Mesendoderm (in vitro differentiated cells): ENCODE results near the gene COL4A2.
A peak's percentile ranks its signal among the peaks of the same experiment; 100 is the strongest.
"Not testable (repeated sequence)": the region's sequence is repeated elsewhere in the genome, so short reads cannot be mapped to it uniquely, and the experiment has no call there.

ENCODE experiments used
- DNase-seq: peaks from one replicate; pipeline ENCODE4 v3.0.0; 2013
- H2AK5ac ChIP-seq: 2 replicates; pipeline ENCODE4 v1.6.1; 2013; ENCODE audit warnings: low read length, inconsistent platforms
- H2BK120ac ChIP-seq: 2 replicates; pipeline ENCODE4 v1.6.1; 2013; ENCODE audit warnings: low read depth, mild to moderate bottlenecking, low read length, moderate library complexity, mixed read lengths
- H2BK15ac ChIP-seq: replicated peaks from 2 replicates; pipeline ENCODE4 v1.6.1; 2013; ENCODE audit warnings: low read depth, mild to moderate bottlenecking, moderate library complexity
- H2BK5ac ChIP-seq: 2 replicates; pipeline ENCODE4 v1.6.1; 2013; ENCODE audit warnings: low read length, inconsistent platforms
- H3K18ac ChIP-seq: 2 replicates; pipeline ENCODE4 v1.6.1; 2013; ENCODE audit warnings: mild to moderate bottlenecking, low read length, mixed read lengths
- H3K23ac ChIP-seq: one replicate; pipeline ENCODE4 v1.6.1; 2013; ENCODE audit warnings: low read length
- H3K27ac ChIP-seq: 2 replicates; pipeline ENCODE4 v1.5.1; 2013; ENCODE audit warnings: low read depth, mild to moderate bottlenecking, inconsistent platforms, low read length, moderate library complexity
- H3K27me3 ChIP-seq: 2 replicates; pipeline ENCODE4 v1.6.1; 2013; ENCODE audit warnings: low read length, control low read depth, mild to moderate bottlenecking, inconsistent platforms; ENCODE audit not compliant: insufficient read depth, poor library complexity
- H3K36me3 ChIP-seq: 2 replicates; pipeline ENCODE4 v1.6.1; 2013; ENCODE audit warnings: low read length, inconsistent platforms; ENCODE audit not compliant: control insufficient read depth, insufficient read depth
- H3K4ac ChIP-seq: one replicate; pipeline ENCODE4 v1.6.1; 2013; ENCODE audit warnings: low read depth, mild to moderate bottlenecking, low read length, moderate library complexity
- H3K4me1 ChIP-seq: 2 replicates; pipeline ENCODE4 v1.6.1; 2013; ENCODE audit warnings: low read depth, low read length, inconsistent platforms; ENCODE audit not compliant: control insufficient read depth
- H3K4me2 ChIP-seq: 2 replicates; pipeline ENCODE4 v1.6.1; 2013; ENCODE audit warnings: low read length
- H3K4me3 ChIP-seq: 2 replicates; pipeline ENCODE4 v1.5.1; 2013; ENCODE audit warnings: mild to moderate bottlenecking, low read length
- H3K56ac ChIP-seq: one replicate; pipeline ENCODE4 v1.6.1; 2013; ENCODE audit warnings: low read length
- H3K79me1 ChIP-seq: 2 replicates; pipeline ENCODE4 v1.6.1; 2013; ENCODE audit warnings: low read length, inconsistent platforms
- H3K79me2 ChIP-seq: 2 replicates; pipeline ENCODE4 v1.6.1; 2013; ENCODE audit warnings: mild to moderate bottlenecking, low read length; ENCODE audit not compliant: control insufficient read depth, insufficient read depth
- H3K9ac ChIP-seq: 2 replicates; pipeline ENCODE4 v1.6.1; 2013; ENCODE audit warnings: low read length, inconsistent platforms
- H4K5ac ChIP-seq: one replicate; pipeline ENCODE4 v1.6.1; 2013; ENCODE audit warnings: low read length
- H4K8ac ChIP-seq: one replicate; pipeline ENCODE4 v1.6.1; 2013; ENCODE audit warnings: low read depth, mild to moderate bottlenecking, control low read depth, low read length, moderate library complexity
- WGBS: extraction: QIAGEN DNeasy Blood & Tissue Kit; methylation state at CpG from one replicate; pipeline ENCODE4 v1.1.7; 2013; ENCODE audit warnings: low lambda C conversion rate, missing lambda C conversion rate; ENCODE audit not compliant: insufficient coverage; ENCODE audit errors: extremely low coverage; 5-methylcytosine and 5-hydroxymethylcytosine counted together

COL4A2 gene

GRCh38 chr13:110483386-110483968, 176.4 kb downstream of the COL4A2 start:
- Histone ChIP-seq H3K79me2 (no peaks in the 10 kb centered on the region), H3K4me1 (peaks cover 17% of the 10 kb centered on the region), H3K27ac (no peak overlapping the region), H3K9ac (no peak overlapping the region), H2BK120ac (no peak overlapping the region), H3K4me3 (no peak overlapping the region), H3K18ac (no peak overlapping the region), H4K5ac (no peak overlapping the region), H3K56ac (peak overlapping the region; percentile 47), H3K27me3 (no peaks in the 10 kb centered on the region), H3K79me1 (no peaks in the 10 kb centered on the region), H2AK5ac (no peak overlapping the region), H3K23ac (no peak overlapping the region), H2BK5ac (no peak overlapping the region), H3K36me3 (peaks cover 4% of the 10 kb centered on the region), H2BK15ac (no peak overlapping the region), H4K8ac (no peak overlapping the region), H3K4ac (no peak overlapping the region), H3K4me2 (no peak overlapping the region)
- no peak for DNase-seq
- no CpG with 5 or more reads among the region's 13 CpGs for WGBS

DNA sequence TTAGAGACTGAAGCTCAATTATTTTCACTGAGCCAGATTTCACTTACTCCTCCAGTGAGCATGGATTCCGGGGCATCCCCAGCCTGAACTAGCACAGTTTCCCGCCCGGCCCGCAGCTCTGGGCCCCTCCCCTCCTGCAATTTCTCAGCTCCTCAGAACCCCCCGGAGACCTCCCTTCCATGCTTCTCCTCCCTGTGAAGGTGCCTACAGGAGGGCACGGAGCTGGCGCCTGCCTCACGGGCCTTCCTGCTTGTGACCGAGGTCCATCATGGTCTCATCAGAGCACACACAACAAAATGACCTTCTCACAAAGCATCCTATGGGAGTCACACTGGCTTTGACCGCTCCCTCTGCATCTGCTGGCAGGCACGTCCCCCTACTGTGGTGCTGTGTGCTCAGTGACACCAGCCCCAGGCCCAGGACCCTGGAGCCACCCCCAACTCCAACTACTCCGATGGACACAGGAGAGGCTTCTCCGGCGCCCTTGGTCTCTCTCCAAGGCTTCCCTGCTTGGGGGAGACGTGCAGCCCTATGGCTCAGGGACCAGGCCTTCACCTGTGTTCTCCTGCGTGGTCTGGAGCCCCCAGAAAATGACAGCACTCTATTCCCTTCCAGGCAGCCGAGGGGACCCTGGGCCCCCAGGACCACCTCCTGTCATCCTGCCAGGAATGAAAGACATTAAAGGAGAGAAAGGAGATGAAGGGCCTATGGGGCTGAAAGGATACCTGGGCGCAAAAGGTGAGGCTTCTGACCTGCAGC, 177.4 kb downstream of the COL4A2 start:
- WGBS: no CpG with 5 or more reads among the region's 18 CpGs
- Histone ChIP-seq H3K18ac (peak overlapping the region; percentile 87), H3K4me3 (no peak overlapping the region), H4K5ac (no peak overlapping the region), H2BK15ac (no peak overlapping the region), H3K79me1 (no peaks in the 10 kb centered on the region), H3K36me3 (peaks cover 4% of the 10 kb centered on the region), H2AK5ac (peak overlapping the region; percentile 3), H3K27ac (peak overlapping the region; percentile 81), H3K4ac (peak overlapping the region; percentile 100), H3K56ac (peak overlapping the region; percentile 73), H3K9ac (no peak overlapping the region), H2BK5ac (peak overlapping the region; percentile 63), H3K4me2 (no peak overlapping the region), H3K79me2 (no peaks in the 10 kb centered on the region), H3K27me3 (no peaks in the 10 kb centered on the region), H4K8ac (no peak overlapping the region), H3K4me1 (peaks cover 17% of the 10 kb centered on the region), H3K23ac (peak overlapping the region; percentile 66), H2BK120ac (peak overlapping the region; percentile 63)
- no peak for DNase-seq

DNA sequence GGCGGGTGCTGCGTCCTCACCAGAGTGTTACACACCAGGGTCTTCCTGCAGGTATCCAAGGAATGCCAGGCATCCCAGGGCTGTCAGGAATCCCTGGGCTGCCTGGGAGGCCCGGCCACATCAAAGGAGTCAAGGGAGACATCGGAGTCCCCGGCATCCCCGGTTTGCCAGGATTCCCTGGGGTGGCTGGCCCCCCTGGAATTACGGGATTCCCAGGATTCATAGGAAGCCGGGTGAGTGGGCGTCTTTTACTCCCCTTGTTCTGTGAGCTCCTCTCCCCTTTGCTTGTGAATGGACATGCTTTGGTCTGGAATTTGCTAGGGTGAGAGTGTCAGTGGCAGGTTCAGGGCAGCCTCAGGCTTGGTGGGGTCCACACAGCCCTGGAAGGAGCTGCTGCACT, 178.5 kb downstream of the COL4A2 start:
- H4K8ac ChIP-seq: no peak overlapping the region
- peak overlapping the region; percentile 88 for H3K18ac ChIP-seq
- WGBS: no CpG with 5 or more reads among the region's 9 CpGs
- peak overlapping the region; percentile 84 for H2AK5ac ChIP-seq
- H3K79me2 ChIP-seq: no peaks in the 10 kb centered on the region
- peak; percentile 99 for DNase-seq
- no peak overlapping the region for H3K4me3 ChIP-seq
- H2BK5ac ChIP-seq: peak overlapping the region; percentile 100
- peak overlapping the region; percentile 98 for H2BK120ac ChIP-seq
- peak overlapping the region; percentile 94 for H3K56ac ChIP-seq
- peaks cover 17% of the 10 kb centered on the region for H3K4me1 ChIP-seq
- peak overlapping the region; percentile 69 for H3K9ac ChIP-seq
- peak overlapping the region; percentile 94 for H3K23ac ChIP-seq
- H3K27me3 ChIP-seq: no peaks in the 10 kb centered on the region
- H3K4me2 ChIP-seq: no peak overlapping the region
- H3K4ac ChIP-seq: peak overlapping the region; percentile 89
- H3K36me3 ChIP-seq: peaks cover 1% of the 10 kb centered on the region
- H3K27ac ChIP-seq: peak overlapping the region; percentile 99
- H4K5ac ChIP-seq: no peak overlapping the region
- H2BK15ac ChIP-seq: no peak overlapping the region
- H3K79me1 ChIP-seq: no peaks in the 10 kb centered on the region

DNA sequence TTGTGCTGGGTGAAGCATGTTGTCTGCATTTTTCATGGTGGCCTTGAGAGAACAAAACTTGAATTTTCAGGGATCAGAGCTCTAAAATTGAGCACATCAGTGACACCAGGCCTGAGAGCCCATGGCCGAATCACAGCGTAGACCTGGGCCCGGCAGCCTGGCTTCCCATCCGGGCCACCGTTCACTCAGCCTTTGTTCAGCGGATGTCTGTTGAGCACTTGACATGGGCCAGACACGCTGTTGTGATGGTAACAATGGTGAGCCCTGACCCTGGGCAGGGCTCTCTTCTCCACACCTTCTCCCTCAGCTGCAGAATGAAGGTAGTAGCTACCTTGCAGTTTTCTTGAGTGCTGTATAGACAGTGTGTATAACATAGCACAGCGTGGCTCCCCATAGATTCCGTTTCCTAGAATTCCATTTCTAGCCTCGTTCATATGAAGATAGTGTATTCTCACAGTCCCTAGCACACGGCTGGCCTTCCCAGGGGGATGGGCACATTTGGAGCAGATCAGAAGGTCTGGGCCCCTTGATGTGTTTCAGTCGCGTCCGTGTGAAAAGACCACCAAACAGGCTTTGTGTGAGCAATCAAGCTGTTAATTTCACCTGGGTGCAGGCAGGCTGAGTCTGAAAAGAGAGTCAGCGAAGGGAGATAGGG, 179.1 kb downstream of the COL4A2 start:
- WGBS: no CpG with 5 or more reads among the region's 15 CpGs
- Histone ChIP-seq H3K79me2 (no peaks in the 10 kb centered on the region), H3K4me1 (peaks cover 17% of the 10 kb centered on the region), H3K18ac (peak overlapping the region; percentile 88), H2BK120ac (peak overlapping the region; percentile 98), H3K4me2 (no peak overlapping the region), H3K79me1 (no peaks in the 10 kb centered on the region), H2BK5ac (peak overlapping the region; percentile 100), H3K4ac (peak overlapping the region; percentile 89), H3K4me3 (no peak overlapping the region), H3K56ac (peak overlapping the region; percentile 94), H4K8ac (no peak overlapping the region), H3K36me3 (peaks cover 3% of the 10 kb centered on the region), H3K23ac (peak overlapping the region; percentile 94), H2AK5ac (peak overlapping the region; percentile 84), H2BK15ac (no peak overlapping the region), H4K5ac (peak overlapping the region; percentile 95), H3K27ac (peak overlapping the region; percentile 99), H3K27me3 (no peaks in the 10 kb centered on the region), H3K9ac (peak overlapping the region; percentile 69)
- DNase-seq: peak; percentile 89

DNA sequence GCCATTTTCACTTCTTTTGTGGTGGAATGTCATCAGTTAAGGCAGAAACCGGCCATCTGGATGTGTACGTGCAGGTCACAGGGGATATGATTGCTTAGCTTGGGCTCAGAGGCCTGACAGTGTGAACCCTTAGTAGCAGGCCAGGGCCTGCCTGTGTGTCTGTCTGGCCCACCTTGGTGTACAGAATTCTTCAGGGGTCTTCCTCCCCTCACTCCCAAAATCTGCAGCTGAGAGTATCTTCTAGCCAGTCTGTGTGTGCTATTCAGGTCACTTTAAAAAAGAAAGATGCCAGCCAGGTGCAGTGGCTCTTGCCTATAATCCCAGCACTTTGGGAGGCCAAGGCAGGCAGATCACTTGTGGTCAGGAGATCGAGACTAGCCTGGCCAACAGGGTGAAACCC, 179.8 kb downstream of the COL4A2 start:
- not testable (repeated sequence) for H3K36me3 ChIP-seq, H3K23ac ChIP-seq, H3K4me2 ChIP-seq, H3K27me3 ChIP-seq, H2AK5ac ChIP-seq, H4K8ac ChIP-seq, H3K79me1 ChIP-seq, H4K5ac ChIP-seq, H2BK15ac ChIP-seq, H3K79me2 ChIP-seq, H3K4me3 ChIP-seq
- Histone ChIP-seq H3K4ac (peak overlapping the region; percentile 85), H3K4me1 (peaks cover 17% of the 10 kb centered on the region), H3K27ac (peak overlapping the region; percentile 94), H3K56ac (peak overlapping the region; percentile 77), H2BK5ac (peak overlapping the region; percentile 97), H3K18ac (peak overlapping the region; percentile 86), H3K9ac (peak overlapping the region; percentile 54), H2BK120ac (peak overlapping the region; percentile 82)
- DNase-seq: peak; percentile 52
- WGBS: no CpG with 5 or more reads among the region's 3 CpGs
